H1 (cell line): Measurements from ENCODE around the gene C15orf62. TPM values are rescaled to one million over a fixed set of nuclear protein-coding genes. Genes with fewer than 3 reads are reported as not detected.
A peak's percentile ranks its signal among the peaks of the same experiment; 100 is the strongest.

Experiments used
- ASH2L ChIP-seq: fragments of 200-600, 300-600 bp; sonication (generic); IDR thresholded peaks from one replicate; pipeline ENCODE4 v1.7.1; 2017; ENCODE audit warnings: low read length
- ATF3 ChIP-seq: IDR thresholded peaks from 2 replicates; pipeline ENCODE4 v1.6.1; 2011; ENCODE audit warnings: low read depth, mild to moderate bottlenecking, low read length; ENCODE audit not compliant: insufficient read depth
- BRCA1 ChIP-seq: IDR thresholded peaks from 2 replicates; pipeline ENCODE4 v1.6.1; 2012; ENCODE audit warnings: low read depth, low read length, improper control_type of control experiment
- CBX8 ChIP-seq: fragments of 300-800, 300-1000 bp; sonication (generic); IDR thresholded peaks from 2 replicates; pipeline ENCODE4 v1.7.1; 2016; ENCODE audit warnings: low read depth, low read length, borderline replicate concordance
- CHD2 ChIP-seq: IDR thresholded peaks from 2 replicates; pipeline ENCODE4 v1.6.1; 2012; ENCODE audit warnings: low read length, improper control_type of control experiment
- CREB1 ChIP-seq: IDR thresholded peaks from 2 replicates; pipeline ENCODE4 v1.6.1; 2012; ENCODE audit warnings: inconsistent platforms
- EGR1 ChIP-seq: IDR thresholded peaks from 2 replicates; pipeline ENCODE4 v1.6.1; 2011; ENCODE audit warnings: low read depth, low read length, borderline replicate concordance
- EP300 ChIP-seq, 2 experiments: IDR thresholded peaks; 1 replicate in 1 of 2; 2 replicates in 1 of 2; pipeline ENCODE4 v1.6.1; 2011 to 2012; ENCODE audit warnings: low read depth in 2 of 2, low read length in 2 of 2, mild to moderate bottlenecking in 2 of 2, borderline replicate concordance in 1 of 2, inconsistent platforms in 1 of 2, moderate library complexity in 1 of 2
- HDAC6 ChIP-seq: IDR thresholded peaks from one replicate; pipeline ENCODE4 v1.7.1; 2012; ENCODE audit warnings: low read depth, mild to moderate bottlenecking, inconsistent platforms, low read length, moderate library complexity
- JUN ChIP-seq: IDR thresholded peaks from 2 replicates; pipeline ENCODE4 v1.6.1; 2011; ENCODE audit warnings: low read depth, mild to moderate bottlenecking, improper control_type of control experiment, low read length
- JUND ChIP-seq: IDR thresholded peaks from 2 replicates; pipeline ENCODE4 v1.6.1; 2011; ENCODE audit warnings: mild to moderate bottlenecking, improper control_type of control experiment, low read length
- MAFK ChIP-seq: IDR thresholded peaks from 2 replicates; pipeline ENCODE4 v1.6.1; 2012; ENCODE audit warnings: low read depth, mild to moderate bottlenecking, improper control_type of control experiment, low read length
- PHF8 ChIP-seq: fragments of 200-600 bp; sonication (generic); conservative IDR thresholded peaks from 2 replicates; pipeline ENCODE4 v1.7.1; 2012; ENCODE audit warnings: low read depth, mild to moderate bottlenecking, inconsistent platforms, low read length, moderate library complexity
- POU5F1 ChIP-seq: IDR thresholded peaks from 2 replicates; pipeline ENCODE4 v1.6.1; 2011; ENCODE audit warnings: low read depth, mild to moderate bottlenecking, low read length, moderate library complexity
- RFX5 ChIP-seq: IDR thresholded peaks from 2 replicates; pipeline ENCODE4 v1.6.1; 2011; ENCODE audit warnings: low read depth, low read length, improper control_type of control experiment, borderline replicate concordance
- RNF2 ChIP-seq: fragments of 200-900, 300-1000 bp; sonication (generic); IDR thresholded peaks from 2 replicates; pipeline ENCODE4 v1.7.1; 2016; ENCODE audit warnings: borderline replicate concordance, low read depth, mild to moderate bottlenecking, antibody characterized with exemption, low read length; ENCODE audit not compliant: poor library complexity, severe bottlenecking; ENCODE audit errors: missing control alignments
- RXRA ChIP-seq: IDR thresholded peaks from 2 replicates; pipeline ENCODE4 v1.6.1; 2011; ENCODE audit warnings: low read depth, mild to moderate bottlenecking, low read length, moderate library complexity; ENCODE audit not compliant: insufficient read depth
- SIX5 ChIP-seq: IDR thresholded peaks from 2 replicates; pipeline ENCODE4 v1.6.1; 2011; ENCODE audit warnings: mild to moderate bottlenecking, low read depth, low read length
- SP4 ChIP-seq: IDR thresholded peaks from 2 replicates; pipeline ENCODE4 v1.6.1; 2012; ENCODE audit warnings: low read length, inconsistent platforms
- SUZ12 ChIP-seq: fragments of 200-600 bp; sonication (generic); IDR thresholded peaks from 2 replicates; pipeline ENCODE4 v1.6.1; 2012; ENCODE audit warnings: mild to moderate bottlenecking, inconsistent platforms, low read length, moderate library complexity, mixed read lengths
- TAF1 ChIP-seq: IDR thresholded peaks from 2 replicates; pipeline ENCODE4 v1.6.1; 2011; ENCODE audit warnings: mild to moderate bottlenecking, low read depth, low read length
- TAF7 ChIP-seq: optimal IDR thresholded peaks from 2 replicates; pipeline ENCODE3; 2011; ENCODE audit warnings: low read depth, mild to moderate bottlenecking, inconsistent platforms, low read length, moderate library complexity, borderline replicate concordance
- TEAD4 ChIP-seq: IDR thresholded peaks from 2 replicates; pipeline ENCODE4 v1.6.1; 2012; ENCODE audit warnings: low read depth, low read length, inconsistent platforms, mixed read lengths
- USF2 ChIP-seq: IDR thresholded peaks from 2 replicates; pipeline ENCODE4 v1.6.1; 2011; ENCODE audit warnings: low read length, improper control_type of control experiment
- polyA plus RNA-seq, 7 experiments: library from polyadenylated mRNA; depleted of rRNA in 3 of 7; stranded (reverse) in 5 of 7; unstranded in 2 of 7; fragments of >200 nt in 5 of 7; fragments of 200-250 nt in 2 of 7; gene quantifications; 1 replicate in 5 of 7; 2 replicates in 1 of 7; 4 replicates in 1 of 7; pipeline versions ENCODE4 v1.2.1 to v1.2.3, GENCODE V29; 2011 to 2013; ENCODE audit warnings: missing spikeins in 2 of 7, mixed read lengths in 2 of 7
- total RNA-seq: library from RNA; stranded (reverse); fragmentation: NEBNext Ultra II Directional; extraction: Animal tissue kit (Norgen Biotek cat#: 25700); gene quantifications from 2 replicates; pipeline ENCODE4 v1.2.1, GENCODE V29; 2021

The C15orf62 gene
- total and polyA plus RNA-seq, 2 of the 8 experiments (the other 6 are each of a cell fraction or from before 2014, with no cell fraction given), result 0.06 to 0.56 TPM

- TF ChIP-seq TEAD4, result no peak
- TF ChIP-seq BRCA1, result no peak
- TF ChIP-seq USF2, result no peak
- no peak for TF ChIP-seq EGR1
- TF ChIP-seq PHF8, result no peak
- no peak for TF ChIP-seq SIX5
- peak; percentile 29; the same call in 1 of the 2 replicates for TF ChIP-seq TAF1
- no peak for TF ChIP-seq JUN
- no peak for TF ChIP-seq CBX8
- TF ChIP-seq ATF3, result no peak
- no peak for TF ChIP-seq MAFK
- 0 out of 2 replicates have a peak, but pooled peaks have one; percentile 35 for TF ChIP-seq RXRA
- TF ChIP-seq RFX5, result no peak
- TF ChIP-seq HDAC6, result no peak
- TF ChIP-seq SP4, result no peak; the same call in 1 of the 2 replicates
- TF ChIP-seq ASH2L, result peak; percentile 95
- no peak for TF ChIP-seq SUZ12
- no peak; the same call in 1 of the 2 replicates for TF ChIP-seq CREB1
- no peak for TF ChIP-seq TAF7
- no peak for TF ChIP-seq RNF2
- TF ChIP-seq CHD2, result peak; percentile 48; the same call in 1 of the 2 replicates
- TF ChIP-seq EP300 (IDR thresholded peaks at IDR 0.05; ENCODE audit: borderline replicate concordance in 1 of 2, low read depth in 2 of 2, low read length in 2 of 2), result peak in 1 of 2 experiments; percentile 90; a peak in 1 of 3 replicates
- TF ChIP-seq JUND, result peak; percentile 42; the same call in 1 of the 2 replicates
- TF ChIP-seq POU5F1, result no peak
Measured at GRCh38 chr15:40787344-40787841, 17.6 kb downstream of the C15orf62 start (continued).
